IMR-90 (cell line): Measurements from ENCODE around the gene NXPH3. TPM values are rescaled to one million over a fixed set of nuclear protein-coding genes. Genes with fewer than 3 reads are reported as not detected.

Experiments
- ATAC-seq: fragments of 200-7000 bp; cut with Tn5 transposase; 2 replicates; pipeline ENCODE4 v1.9.1; 2020; ENCODE audit warnings: low read depth, mild to moderate bottlenecking, moderate library complexity
- BruUV-seq: library from RNA; stranded (reverse); fragments of 400-500 nt; replicated peaks from 2 replicates; lab custom pipeline; 2021; lab: Mats Ljungman, UMichigan
- CTCF ChIA-PET: fragments of 300-600 bp; formaldehyde crosslinking; extraction: SDS; loops from one replicate; lab custom pipeline; 2021; ENCODE audit warnings: antibody characterized with exemption; lab: Yijun Ruan, JAX
- POLR2A ChIA-PET: fragments of 300-600 bp; sonication (Branson Sonifier 250); formaldehyde crosslinking; loops from one replicate; lab custom pipeline; 2022; ENCODE audit warnings: antibody characterized with exemption; ENCODE audit not compliant: unreplicated experiment; lab: Charles Lee
- DNase-seq: peaks from one replicate; pipeline ENCODE4 v3.0.0; 2013
- H2AFZ ChIP-seq: replicated peaks from 2 replicates; pipeline ENCODE3; 2013; ENCODE audit warnings: low read length, mild to moderate bottlenecking; ENCODE audit not compliant: poor library complexity
- H2AK5ac ChIP-seq: 2 replicates; pipeline ENCODE4 v1.6.1; 2013; ENCODE audit warnings: low read depth, low read length, inconsistent platforms
- H2AK9ac ChIP-seq: replicated peaks from 2 replicates; pipeline ENCODE3; 2013; ENCODE audit warnings: mild to moderate bottlenecking, low read depth, low read length, moderate library complexity; ENCODE audit not compliant: poor library complexity
- H2BK120ac ChIP-seq: 2 replicates; pipeline ENCODE4 v1.6.1; 2013; ENCODE audit warnings: low read depth, low read length, inconsistent platforms
- H2BK15ac ChIP-seq: 3 replicates; pipeline ENCODE4 v1.6.1; 2013; ENCODE audit warnings: low read depth, low read length, inconsistent platforms
- H2BK20ac ChIP-seq: 2 replicates; pipeline ENCODE4 v1.6.1; 2013; ENCODE audit warnings: low read depth, mild to moderate bottlenecking, inconsistent platforms, low read length, moderate library complexity
- H2BK5ac ChIP-seq: 2 replicates; pipeline ENCODE4 v1.6.1; 2013; ENCODE audit warnings: mild to moderate bottlenecking, low read depth, low read length, inconsistent platforms; ENCODE audit not compliant: poor library complexity, severe bottlenecking
- H3K14ac ChIP-seq: replicated peaks from 2 replicates; pipeline ENCODE4 v1.6.1; 2013; ENCODE audit warnings: low read depth, low read length, inconsistent platforms
- H3K18ac ChIP-seq: 2 replicates; pipeline ENCODE4 v1.6.1; 2013; ENCODE audit warnings: low read depth, low read length, control low read depth
- H3K23ac ChIP-seq: 2 replicates; pipeline ENCODE4 v1.6.1; 2013; ENCODE audit warnings: low read depth, low read length, inconsistent platforms
- H3K27ac ChIP-seq: 2 replicates; pipeline ENCODE4 v1.5.1; 2013; ENCODE audit warnings: mild to moderate bottlenecking, control low read depth, low read length; ENCODE audit not compliant: insufficient read depth
- H3K27me3 ChIP-seq: 2 replicates; pipeline ENCODE4 v1.6.1; 2013; ENCODE audit warnings: low read length; ENCODE audit not compliant: control insufficient read depth, insufficient read depth
- H3K36me3 ChIP-seq: 2 replicates; pipeline ENCODE4 v1.6.1; 2013; ENCODE audit warnings: low read length, mixed read lengths; ENCODE audit not compliant: control insufficient read depth, insufficient read depth
- H3K4ac ChIP-seq: 2 replicates; pipeline ENCODE4 v1.6.1; 2013; ENCODE audit warnings: low read depth, low read length, inconsistent platforms
- H3K4me1 ChIP-seq: 2 replicates; pipeline ENCODE4 v1.6.1; 2013; ENCODE audit warnings: low read length, mixed read lengths; ENCODE audit not compliant: control insufficient read depth, insufficient read depth
- H3K4me2 ChIP-seq: 2 replicates; pipeline ENCODE4 v1.6.1; 2013; ENCODE audit warnings: low read depth, mild to moderate bottlenecking, control low read depth, low read length, moderate library complexity
- H3K4me3 ChIP-seq: 2 replicates; pipeline ENCODE4 v1.5.1; 2013; ENCODE audit warnings: low read depth, mild to moderate bottlenecking, control low read depth, low read length, moderate library complexity; ENCODE audit not compliant: insufficient read depth
- H3K56ac ChIP-seq: 2 replicates; pipeline ENCODE4 v1.6.1; 2013; ENCODE audit warnings: low read length, inconsistent platforms; ENCODE audit not compliant: insufficient read depth; ENCODE audit errors: extremely low read depth
- H3K79me1 ChIP-seq, 2 experiments: 2 replicates each; pipeline ENCODE4 v1.6.1; 2013; ENCODE audit warnings: low read length in 2 of 2, inconsistent platforms in 1 of 2, low read depth in 1 of 2
- H3K9ac ChIP-seq: 2 replicates; pipeline ENCODE4 v1.6.1; 2013; ENCODE audit warnings: low read depth, low read length, control low read depth
- H3K9me1 ChIP-seq: 2 replicates; pipeline ENCODE4 v1.6.1; 2013; ENCODE audit warnings: low read length, inconsistent platforms; ENCODE audit not compliant: insufficient read depth
- H3K9me3 ChIP-seq: 2 replicates; pipeline ENCODE4 v1.6.1; 2013; ENCODE audit warnings: low read length; ENCODE audit not compliant: control insufficient read depth, insufficient read depth
- H4K20me1 ChIP-seq: 2 replicates; pipeline ENCODE4 v1.6.1; 2013; ENCODE audit warnings: low read length, inconsistent platforms; ENCODE audit not compliant: insufficient read depth
- H4K5ac ChIP-seq: 2 replicates; pipeline ENCODE4 v1.6.1; 2013; ENCODE audit warnings: mild to moderate bottlenecking, low read depth, low read length, control low read depth
- H4K8ac ChIP-seq, 2 experiments: 2 replicates each; pipeline ENCODE4 v1.6.1; 2013; ENCODE audit warnings: low read depth in 2 of 2, low read length in 2 of 2, control low read depth in 1 of 2, inconsistent platforms in 1 of 2
- H4K91ac ChIP-seq: 2 replicates; pipeline ENCODE4 v1.6.1; 2013; ENCODE audit warnings: low read depth, low read length, inconsistent platforms; ENCODE audit not compliant: insufficient read depth
- MAFK ChIP-seq: IDR thresholded peaks from 2 replicates; pipeline ENCODE4 v1.6.1; 2012; ENCODE audit warnings: low read depth, low read length, improper control_type of control experiment
- NFE2L2 ChIP-seq: fragments of 150-350 bp; IDR thresholded peaks from 2 replicates; pipeline ENCODE4 v1.6.1; 2016; ENCODE audit warnings: low read depth, mild to moderate bottlenecking, low read length
- RCOR1 ChIP-seq: IDR thresholded peaks from 2 replicates; pipeline ENCODE4 v1.6.1; 2012; ENCODE audit warnings: mild to moderate bottlenecking, low read length, improper control_type of control experiment; ENCODE audit not compliant: insufficient replicate concordance
- WGBS, 2 experiments: methylation state at CpG; one replicate each; pipeline versions ENCODE4 v1.1.5 to v1.1.7; 2013; ENCODE audit warnings: missing lambda C conversion rate in 2 of 2; ENCODE audit not compliant: insufficient read length in 1 of 2; ENCODE audit errors: extremely low coverage in 2 of 2; 5-methylcytosine and 5-hydroxymethylcytosine counted together
- dilution Hi-C: fragments of 300-500 bp; cut with HindIII; formaldehyde crosslinking; loops from one replicate; pipeline ENCODE4 v1.14.3; 2018; ENCODE audit warnings: low sequenced_read_pairs; ENCODE audit not compliant: unreplicated experiment
- in situ Hi-C: fragments of 300-500 bp; cut with MboI; formaldehyde crosslinking; loops from 3 replicates; pipeline ENCODE4 v1.14.3; 2019; ENCODE audit warnings: low sequenced_read_pairs, inconsistent platforms, mixed read lengths
- intact Hi-C: fragments of 100-400 bp; cut with micrococcal nuclease; formaldehyde crosslinking; loops from 2 replicates; pipeline ENCODE4 v1.10.0; 2022
- polyA plus RNA-seq, 3 experiments: library from polyadenylated mRNA; depleted of rRNA; stranded (reverse); fragments of >200 nt; gene quantifications; 2 replicates each; pipeline ENCODE4 v1.2.3, GENCODE V29; 2012; ENCODE audit warnings: low replicate concordance in 1 of 3
- total RNA-seq: library from RNA; depleted of rRNA; stranded (reverse); fragments of >200 nt; gene quantifications from 2 replicates; pipeline ENCODE4 v1.2.3, GENCODE V29; 2012

The NXPH3 gene
- total and polyA plus RNA-seq, 2 of the 4 experiments (the other 2 are of a cell fraction) = 0.18 to 0.31 TPM

DNA sequence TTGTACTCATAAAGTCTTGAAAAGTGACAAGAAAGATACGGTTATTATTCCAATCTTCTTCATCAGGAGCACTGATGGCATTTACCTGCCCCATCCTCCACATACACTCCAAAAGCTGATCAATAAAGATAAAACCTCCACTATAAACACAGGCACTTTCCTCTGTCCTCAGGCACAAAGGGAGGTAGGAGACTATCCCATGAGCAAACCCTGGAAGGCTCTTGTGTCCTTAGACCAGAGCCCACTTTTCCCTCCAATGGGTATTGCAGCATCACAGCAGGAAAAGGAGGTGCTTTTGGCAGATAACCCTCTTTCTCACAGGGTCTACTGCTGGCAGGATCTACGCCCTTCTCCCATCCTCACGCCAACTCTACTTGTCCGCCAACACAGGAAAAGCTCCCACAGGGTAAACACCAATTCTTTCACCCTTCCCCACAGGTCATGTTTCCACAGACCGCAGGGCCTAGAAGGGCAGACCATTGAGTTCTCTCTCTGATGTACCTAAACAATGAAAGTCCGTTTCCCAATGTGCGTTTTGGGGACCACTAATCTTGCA is 28.7 kb downstream of the NXPH3 start:
- CTCF ChIA-PET = no interaction called here
- ATAC-seq = no peak
- H2BK20ac ChIP-seq = no peak overlapping the region
- no peak overlapping the region for H3K9ac ChIP-seq
- dilution Hi-C loops = no loop called here
- no peaks in the 10 kb centered on the region for H3K4me1 ChIP-seq
- H2AK9ac ChIP-seq = no peak overlapping the region
- H3K14ac ChIP-seq = no peak overlapping the region
- no peaks in the 10 kb centered on the region for H3K9me3 ChIP-seq
- POLR2A ChIA-PET = no interaction called here
- intact Hi-C loops = no loop called here
- no peak overlapping the region for H2AK5ac ChIP-seq
- H4K20me1 ChIP-seq = no peaks in the 10 kb centered on the region
- H3K18ac ChIP-seq = no peak overlapping the region
- no peak overlapping the region for H3K27ac ChIP-seq
- no peak overlapping the region for H2AFZ ChIP-seq
- H3K4me3 ChIP-seq = no peak overlapping the region
- TF ChIP-seq MAFK = no peak
- no peak for TF ChIP-seq NFE2L2
- no peak for TF ChIP-seq RCOR1
- H2BK120ac ChIP-seq = no peak overlapping the region
- H4K5ac ChIP-seq = no peak overlapping the region
- H4K91ac ChIP-seq = no peak overlapping the region
- H2BK15ac ChIP-seq = no peak overlapping the region
- no peak overlapping the region for H3K56ac ChIP-seq
- no peak overlapping the region for H3K4me2 ChIP-seq
- no peaks in the 10 kb centered on the region for H3K27me3 ChIP-seq
- 84% methylated on average over 3 of the region's 7 CpGs; no CpG with 5 or more reads in 1 of the 2 experiments for WGBS, 2 experiments
- peaks cover 0 to 7% of the 10 kb centered on the region in 2 experiments; a peak in 1 of 4 replicates for H3K79me1 ChIP-seq
- H3K36me3 ChIP-seq = peaks cover 32% of the 10 kb centered on the region
- H3K23ac ChIP-seq = no peak overlapping the region
- H2BK5ac ChIP-seq = no peak overlapping the region
- DNase-seq = no peak
- H4K8ac ChIP-seq = no peak overlapping the region
- no peak overlapping the region for H3K4ac ChIP-seq
- no TSS peak for BruUV-seq
- in situ Hi-C loops = no loop called here
- peaks cover 2% of the 10 kb centered on the region; the same call in 1 of the 2 replicates for H3K9me1 ChIP-seq
